SH-SY5Y (cell line): ENCODE data around the gene HVCN1.

Experiments used
- GATA2 ChIP-seq: IDR thresholded peaks from 2 replicates; pipeline ENCODE4 v1.6.1; 2011; ENCODE audit warnings: mild to moderate bottlenecking, low read depth, low read length
- GATA3 ChIP-seq: IDR thresholded peaks from 2 replicates; pipeline ENCODE4 v1.6.1; 2011; ENCODE audit warnings: low read depth, mild to moderate bottlenecking, low read length, moderate library complexity

Gene HVCN1

DNA sequence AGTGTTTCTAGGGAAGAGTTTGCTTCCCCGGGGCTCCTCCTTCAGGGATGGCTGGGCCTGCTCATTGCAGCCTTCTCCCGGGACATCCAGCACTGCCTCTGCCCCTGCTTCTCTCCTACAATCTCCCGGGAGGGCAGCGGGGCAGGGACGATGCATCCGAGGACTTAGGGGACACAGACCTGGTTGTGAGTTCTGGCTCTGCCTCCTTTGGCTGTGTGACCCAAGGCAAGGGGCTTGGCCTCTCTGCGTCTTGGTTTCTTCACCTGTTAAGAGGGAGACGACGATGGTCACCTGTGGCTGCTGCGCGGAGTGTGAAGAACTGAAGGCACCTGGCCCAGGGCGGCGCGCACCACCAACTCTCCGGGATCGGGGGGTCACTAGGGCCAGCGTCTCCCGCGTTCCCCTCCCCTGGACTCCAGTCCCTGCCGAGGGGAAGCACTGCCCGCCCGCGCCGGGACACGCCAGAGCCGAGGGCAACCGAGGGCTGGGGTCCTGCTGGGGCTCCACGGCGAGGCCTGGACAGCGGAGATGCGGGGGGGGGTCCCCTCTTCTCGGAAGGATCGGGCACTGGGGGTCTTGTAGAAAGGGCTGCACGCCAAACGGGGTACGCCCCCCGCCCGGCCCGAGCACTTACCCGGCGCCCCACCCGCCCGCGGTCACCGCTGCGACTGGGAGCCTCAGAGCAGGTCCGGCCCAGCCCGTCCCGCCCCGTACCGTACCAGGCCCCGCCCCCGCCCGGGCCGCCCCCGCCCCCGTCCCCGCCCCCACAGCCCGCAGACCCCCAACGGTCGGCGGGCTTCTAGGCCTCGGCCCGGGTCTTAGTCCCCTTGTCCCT lies at the start of gene HVCN1:
HVCN1 (minus strand) TSS at position 670 of the 835 bp plus-strand sequence. CDS start 5,870 bp downstream, outside the sequence.
- TF ChIP-seq GATA3, result no peak
- TF ChIP-seq GATA2, result no peak

DNA sequence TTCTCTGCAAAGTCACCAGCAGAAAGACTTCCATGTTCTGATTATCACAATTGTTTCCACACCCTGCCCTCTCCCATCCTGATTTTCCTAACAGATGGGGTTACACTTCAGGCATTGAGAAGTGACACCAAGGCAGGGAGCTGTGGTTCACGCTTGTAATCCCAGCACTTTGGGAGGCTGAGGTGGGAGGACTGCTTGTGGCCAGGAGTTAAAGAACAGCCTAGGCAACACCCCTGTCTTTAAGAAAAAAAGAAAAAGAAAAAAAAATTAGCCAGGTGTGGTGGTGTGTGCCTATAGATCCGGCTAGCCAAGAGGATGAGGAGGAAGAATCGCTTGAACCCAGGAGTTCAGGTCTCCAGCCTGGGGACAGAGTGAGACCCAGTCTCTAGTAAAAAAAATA lies 48.6 kb upstream of the HVCN1 start:
- TF ChIP-seq GATA2, result no peak
- TF ChIP-seq GATA3, result no peak

GRCh38 chr12:110733900-110734299 lies 45.0 kb upstream of the HVCN1 start:
- TF ChIP-seq GATA3 (no peak), GATA2 (no peak)

GRCh38 chr12:110733089-110733715 lies 44.3 kb upstream of the HVCN1 start:
- TF ChIP-seq GATA2 (no peak), GATA3 (no peak)

DNA sequence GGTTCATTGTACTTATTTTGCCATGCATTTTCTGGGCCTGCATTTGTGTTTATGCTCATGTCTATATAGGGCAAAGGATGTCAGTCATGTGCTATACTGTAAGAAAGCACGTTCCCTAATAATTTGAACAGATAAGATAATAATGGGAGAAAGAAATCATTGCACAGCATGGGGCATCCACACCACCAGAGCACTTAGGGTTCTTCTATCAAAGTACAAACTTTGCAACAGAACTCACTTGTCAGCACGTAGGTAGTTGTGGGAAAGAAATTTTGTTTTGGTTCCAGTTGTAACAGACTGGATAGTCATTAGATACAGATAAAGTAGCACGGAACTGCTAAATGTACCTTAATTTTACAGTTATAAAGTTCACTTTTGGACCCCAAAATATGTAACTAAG lies 43.7 kb upstream of the HVCN1 start:
- no peak for TF ChIP-seq GATA2
- TF ChIP-seq GATA3, result no peak

DNA sequence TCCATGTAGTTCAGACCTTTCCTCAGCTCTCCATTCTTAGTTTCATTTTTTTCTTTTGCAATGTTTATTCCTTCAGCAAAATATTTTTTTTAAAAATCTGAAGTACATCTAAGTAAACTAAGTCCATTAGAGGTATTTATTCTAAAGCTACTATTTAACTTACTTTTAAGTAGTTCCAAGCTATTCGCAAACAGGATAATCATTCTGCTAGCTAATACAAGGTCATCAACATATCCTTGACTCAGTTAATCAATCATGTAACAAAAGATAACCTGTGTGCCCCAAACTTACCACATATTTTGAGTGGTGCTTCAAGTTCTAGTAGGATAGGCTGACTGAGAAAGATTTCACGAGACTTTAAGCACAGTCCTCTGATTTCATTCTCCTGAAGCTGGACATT lies 42.6 kb upstream of the HVCN1 start:
- no peak for TF ChIP-seq GATA2
- TF ChIP-seq GATA3, result no peak

DNA sequence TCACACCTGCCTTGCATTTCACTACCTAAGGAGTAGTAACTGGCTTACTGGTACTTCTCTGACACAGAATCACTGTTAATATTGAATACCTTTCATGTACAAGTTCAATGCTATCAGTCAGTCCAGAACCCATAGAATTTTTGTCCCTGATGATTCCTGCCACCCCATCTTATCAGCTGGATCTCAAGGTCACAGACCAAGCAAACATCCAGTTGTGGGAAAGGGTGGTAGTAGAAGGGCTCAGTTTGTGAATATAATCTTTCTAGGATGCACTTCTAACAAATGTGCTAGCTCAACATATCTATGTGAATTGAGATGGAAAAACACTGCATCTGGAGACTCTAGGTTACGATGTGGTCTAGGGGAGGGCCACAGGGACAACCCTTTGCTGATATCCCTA lies 39.7 kb upstream of the HVCN1 start:
- no peak for TF ChIP-seq GATA2
- no peak for TF ChIP-seq GATA3

GRCh38 chr12:110726708-110727369 lies 37.9 kb upstream of the HVCN1 start:
- TF ChIP-seq GATA3, result no peak

GRCh38 chr12:110726028-110726427 lies 37.1 kb upstream of the HVCN1 start:
- TF ChIP-seq GATA3 (no peak), GATA2 (no peak)

- TF ChIP-seq GATA3 (no peak), GATA2 (no peak)
Measured at GRCh38 chr12:110725267-110725666, 36.4 kb upstream of the HVCN1 start.

DNA sequence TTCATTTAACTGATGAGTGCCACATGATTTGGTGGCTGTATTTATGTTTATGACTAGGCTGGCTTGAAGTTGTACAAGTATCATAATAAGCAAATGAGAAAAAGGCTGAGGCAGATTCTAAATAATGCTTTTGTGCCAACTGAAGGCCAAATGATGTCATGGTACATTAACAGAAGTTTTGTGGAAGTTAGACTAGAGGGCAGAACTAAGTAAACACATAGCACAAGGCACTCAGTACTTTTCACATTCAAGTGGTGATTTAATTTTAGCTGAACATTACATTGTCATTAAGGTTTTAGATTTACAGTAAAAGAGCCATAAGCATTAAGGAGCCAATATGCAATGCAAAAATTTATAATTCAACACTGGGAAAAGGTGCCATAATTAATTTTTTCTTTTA lies 32.7 kb upstream of the HVCN1 start:
- TF ChIP-seq GATA3, result no peak
- TF ChIP-seq GATA2, result no peak

DNA sequence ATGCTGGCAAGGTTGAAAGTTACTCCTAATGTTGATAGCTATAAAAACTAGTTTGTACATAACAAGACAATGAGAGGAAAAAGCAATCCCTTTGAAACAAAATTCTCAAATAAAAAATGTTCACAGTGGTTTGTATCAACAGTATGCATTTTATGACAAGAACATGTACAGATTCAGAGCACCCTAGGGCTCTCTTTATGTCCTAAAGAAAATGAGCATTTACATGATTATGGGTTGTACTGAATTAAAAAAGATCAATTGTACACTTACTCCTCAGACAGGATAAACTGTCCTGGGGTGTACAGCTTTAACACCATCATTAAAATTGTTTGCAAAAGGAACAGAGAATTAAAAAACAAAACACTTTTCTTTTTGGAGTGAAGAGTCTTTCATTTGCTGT lies 31.6 kb upstream of the HVCN1 start:
- TF ChIP-seq GATA2, result no peak
- no peak for TF ChIP-seq GATA3

DNA sequence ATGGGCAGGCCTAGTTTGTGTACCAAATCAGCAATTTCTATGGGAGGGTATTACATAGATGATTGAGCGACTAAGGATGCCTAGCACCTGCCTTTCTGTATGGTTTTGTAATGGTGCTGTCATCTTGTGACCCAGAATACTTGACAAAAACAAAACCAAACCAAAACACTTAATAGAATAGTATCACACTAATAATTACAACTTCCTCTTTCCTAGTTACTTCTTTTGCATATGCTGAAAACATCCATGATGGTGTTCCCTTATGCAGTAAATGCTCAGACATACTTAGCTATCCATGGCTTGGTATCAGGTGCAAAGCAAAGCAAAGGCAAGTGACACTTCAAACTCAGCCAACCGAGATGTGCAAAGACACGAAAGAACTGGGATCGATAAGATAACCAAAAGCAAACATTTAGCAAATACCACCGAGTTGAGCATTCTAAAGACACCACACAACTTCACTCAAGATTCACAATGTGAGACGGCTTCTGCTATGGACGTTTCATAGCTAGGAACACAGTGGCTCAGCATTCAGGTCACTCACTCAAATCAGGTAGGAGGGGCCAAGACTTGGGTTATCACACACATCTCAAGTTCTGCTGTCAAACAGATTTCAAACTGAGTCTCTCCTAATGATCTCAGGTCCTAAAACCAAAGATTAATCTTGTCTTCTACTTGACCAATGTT lies 29.4 kb upstream of the HVCN1 start:
- TF ChIP-seq GATA3 (no peak), GATA2 (no peak)

DNA sequence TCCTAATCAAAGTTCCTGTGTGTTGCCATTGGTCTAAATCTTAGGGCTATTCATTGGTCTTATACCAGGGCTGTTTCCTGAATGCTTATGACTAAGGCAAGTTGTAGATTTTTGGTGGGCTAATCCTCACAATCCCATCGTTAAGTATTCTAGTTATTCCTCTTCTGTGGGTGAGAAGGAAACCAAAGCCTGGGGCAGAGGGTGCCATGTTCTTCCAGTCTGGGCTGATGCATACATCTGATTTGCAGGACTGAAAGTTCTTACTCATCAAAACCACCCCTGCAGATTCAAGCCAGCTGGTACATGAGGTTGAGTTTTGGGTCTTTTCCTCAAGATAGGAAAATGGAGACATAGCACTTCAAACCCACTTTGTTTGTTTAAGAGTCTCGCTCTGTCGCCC lies 28.1 kb upstream of the HVCN1 start:
- TF ChIP-seq GATA3 (no peak), GATA2 (no peak)
